HCT116 (cell line): ENCODE results near the gene SOX2.

ENCODE experiments used
- CBX3 ChIP-seq: IDR thresholded peaks from 2 replicates; pipeline ENCODE4 v1.6.1; 2012; ENCODE audit warnings: low read depth
- EZH2 ChIP-seq: fragments of 200-600 bp; sonication (generic); IDR thresholded peaks from 2 replicates; pipeline ENCODE4 v1.6.1; 2017; ENCODE audit warnings: antibody characterized with exemption, mixed run types
- EZH2phosphoT487 ChIP-seq: fragments of 200-600 bp; IDR thresholded peaks from 2 replicates; pipeline ENCODE4 v1.6.1; 2018; ENCODE audit warnings: antibody characterized with exemption, borderline replicate concordance
- POLR2A ChIP-seq: IDR thresholded peaks from 2 replicates; pipeline ENCODE4 v1.7.0; 2011; ENCODE audit warnings: borderline replicate concordance; ENCODE audit not compliant: insufficient read depth, insufficient read length; ENCODE audit errors: extremely low read depth
- RAD21 ChIP-seq: IDR thresholded peaks from 2 replicates; pipeline ENCODE4 v1.6.1; 2012; ENCODE audit warnings: low read depth, mild to moderate bottlenecking
- SP1 ChIP-seq: IDR thresholded peaks from 2 replicates; pipeline ENCODE4 v1.6.1; 2012; ENCODE audit warnings: low read depth
- ZNF274 ChIP-seq: fragments of 200-500 bp; sonication (Bioruptor generic); IDR thresholded peaks from 2 replicates; pipeline ENCODE4 v1.6.1; 2014; ENCODE audit warnings: mild to moderate bottlenecking, low read depth, low read length, inconsistent platforms
- TF ChIP-seq, protein P1 (sequence below): IDR thresholded peaks from 2 replicates; pipeline ENCODE4 v1.6.1; 2012; ENCODE audit warnings: low read depth
- TF ChIP-seq, protein P2 (sequence below), 3 experiments: fragments of 200-600 bp in 1 of 3; sonication (generic) in 1 of 3; IDR thresholded peaks in 2 of 3; conservative IDR thresholded peaks in 1 of 3; 2 replicates each; pipeline ENCODE4 v1.5.1; 2012 to 2017; ENCODE audit warnings: low read depth in 2 of 3, low read length in 2 of 3, antibody characterized with exemption in 1 of 3, borderline replicate concordance in 1 of 3, control low read depth in 1 of 3, mild to moderate bottlenecking in 1 of 3, mixed read lengths in 1 of 3, mixed run types in 1 of 3, moderate library complexity in 1 of 3; ENCODE audit not compliant: insufficient read depth in 1 of 3
- TF ChIP-seq, protein P3 (sequence below): IDR thresholded peaks from 2 replicates; pipeline ENCODE4 v1.6.1; 2012
- TF ChIP-seq, protein P4 (sequence below): IDR thresholded peaks from 2 replicates; pipeline ENCODE4 v1.6.1; 2011; ENCODE audit warnings: mild to moderate bottlenecking, low read length, moderate library complexity; ENCODE audit not compliant: insufficient replicate concordance; ENCODE audit errors: extremely low read depth

DNA sequence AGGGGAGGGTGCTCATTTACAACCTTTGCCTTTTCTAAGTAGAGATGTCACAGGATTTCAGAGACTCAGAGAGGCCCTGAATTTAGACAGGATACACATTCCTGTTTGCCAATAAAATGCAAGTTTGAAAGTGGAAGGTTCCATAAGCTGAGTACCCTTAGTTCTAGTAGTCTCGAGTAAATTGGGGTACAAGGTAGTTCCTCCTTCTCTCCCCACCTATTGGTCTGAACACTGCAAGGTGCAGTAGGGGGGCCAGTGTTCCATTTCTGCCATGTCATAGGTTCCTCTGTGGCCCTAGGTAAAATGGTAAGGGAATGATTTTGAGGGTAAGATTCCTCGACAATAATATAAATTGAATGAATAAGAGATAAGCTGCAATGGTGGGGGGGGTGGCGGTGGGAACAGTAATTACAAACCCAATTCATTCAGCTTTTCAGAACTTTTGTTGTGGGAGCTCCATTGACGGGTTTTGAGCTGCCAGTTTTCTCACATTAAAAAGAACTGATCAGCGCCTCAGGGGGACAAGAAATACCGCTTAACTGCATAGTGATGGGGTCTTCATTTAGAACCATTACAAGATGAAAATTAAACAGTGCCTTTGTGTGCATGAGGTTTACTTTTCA, 5.9 kb downstream of the SOX2 start:
- TF ChIP-seq, protein P1, sequence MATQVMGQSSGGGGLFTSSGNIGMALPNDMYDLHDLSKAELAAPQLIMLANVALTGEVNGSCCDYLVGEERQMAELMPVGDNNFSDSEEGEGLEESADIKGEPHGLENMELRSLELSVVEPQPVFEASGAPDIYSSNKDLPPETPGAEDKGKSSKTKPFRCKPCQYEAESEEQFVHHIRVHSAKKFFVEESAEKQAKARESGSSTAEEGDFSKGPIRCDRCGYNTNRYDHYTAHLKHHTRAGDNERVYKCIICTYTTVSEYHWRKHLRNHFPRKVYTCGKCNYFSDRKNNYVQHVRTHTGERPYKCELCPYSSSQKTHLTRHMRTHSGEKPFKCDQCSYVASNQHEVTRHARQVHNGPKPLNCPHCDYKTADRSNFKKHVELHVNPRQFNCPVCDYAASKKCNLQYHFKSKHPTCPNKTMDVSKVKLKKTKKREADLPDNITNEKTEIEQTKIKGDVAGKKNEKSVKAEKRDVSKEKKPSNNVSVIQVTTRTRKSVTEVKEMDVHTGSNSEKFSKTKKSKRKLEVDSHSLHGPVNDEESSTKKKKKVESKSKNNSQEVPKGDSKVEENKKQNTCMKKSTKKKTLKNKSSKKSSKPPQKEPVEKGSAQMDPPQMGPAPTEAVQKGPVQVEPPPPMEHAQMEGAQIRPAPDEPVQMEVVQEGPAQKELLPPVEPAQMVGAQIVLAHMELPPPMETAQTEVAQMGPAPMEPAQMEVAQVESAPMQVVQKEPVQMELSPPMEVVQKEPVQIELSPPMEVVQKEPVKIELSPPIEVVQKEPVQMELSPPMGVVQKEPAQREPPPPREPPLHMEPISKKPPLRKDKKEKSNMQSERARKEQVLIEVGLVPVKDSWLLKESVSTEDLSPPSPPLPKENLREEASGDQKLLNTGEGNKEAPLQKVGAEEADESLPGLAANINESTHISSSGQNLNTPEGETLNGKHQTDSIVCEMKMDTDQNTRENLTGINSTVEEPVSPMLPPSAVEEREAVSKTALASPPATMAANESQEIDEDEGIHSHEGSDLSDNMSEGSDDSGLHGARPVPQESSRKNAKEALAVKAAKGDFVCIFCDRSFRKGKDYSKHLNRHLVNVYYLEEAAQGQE: no peak
- no peak for TF ChIP-seq RAD21
- TF ChIP-seq, protein P2, sequence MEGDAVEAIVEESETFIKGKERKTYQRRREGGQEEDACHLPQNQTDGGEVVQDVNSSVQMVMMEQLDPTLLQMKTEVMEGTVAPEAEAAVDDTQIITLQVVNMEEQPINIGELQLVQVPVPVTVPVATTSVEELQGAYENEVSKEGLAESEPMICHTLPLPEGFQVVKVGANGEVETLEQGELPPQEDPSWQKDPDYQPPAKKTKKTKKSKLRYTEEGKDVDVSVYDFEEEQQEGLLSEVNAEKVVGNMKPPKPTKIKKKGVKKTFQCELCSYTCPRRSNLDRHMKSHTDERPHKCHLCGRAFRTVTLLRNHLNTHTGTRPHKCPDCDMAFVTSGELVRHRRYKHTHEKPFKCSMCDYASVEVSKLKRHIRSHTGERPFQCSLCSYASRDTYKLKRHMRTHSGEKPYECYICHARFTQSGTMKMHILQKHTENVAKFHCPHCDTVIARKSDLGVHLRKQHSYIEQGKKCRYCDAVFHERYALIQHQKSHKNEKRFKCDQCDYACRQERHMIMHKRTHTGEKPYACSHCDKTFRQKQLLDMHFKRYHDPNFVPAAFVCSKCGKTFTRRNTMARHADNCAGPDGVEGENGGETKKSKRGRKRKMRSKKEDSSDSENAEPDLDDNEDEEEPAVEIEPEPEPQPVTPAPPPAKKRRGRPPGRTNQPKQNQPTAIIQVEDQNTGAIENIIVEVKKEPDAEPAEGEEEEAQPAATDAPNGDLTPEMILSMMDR (IDR thresholded peaks at IDR 0.05 in 2 of 3, conservative IDR thresholded peaks at IDR 0.05 in 1 of 3; ENCODE audit: borderline replicate concordance in 1 of 3, insufficient read depth in 1 of 3, low read depth in 2 of 3, low read length in 2 of 3): no peak
- TF ChIP-seq ZNF274: no peak
- TF ChIP-seq EZH2phosphoT487: no peak
- TF ChIP-seq EZH2: no peak
- no peak for TF ChIP-seq SP1
- TF ChIP-seq POLR2A: no peak
- TF ChIP-seq CBX3: no peak
- TF ChIP-seq, protein P3, sequence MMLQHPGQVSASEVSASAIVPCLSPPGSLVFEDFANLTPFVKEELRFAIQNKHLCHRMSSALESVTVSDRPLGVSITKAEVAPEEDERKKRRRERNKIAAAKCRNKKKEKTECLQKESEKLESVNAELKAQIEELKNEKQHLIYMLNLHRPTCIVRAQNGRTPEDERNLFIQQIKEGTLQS: no peak
- TF ChIP-seq, protein P4, sequence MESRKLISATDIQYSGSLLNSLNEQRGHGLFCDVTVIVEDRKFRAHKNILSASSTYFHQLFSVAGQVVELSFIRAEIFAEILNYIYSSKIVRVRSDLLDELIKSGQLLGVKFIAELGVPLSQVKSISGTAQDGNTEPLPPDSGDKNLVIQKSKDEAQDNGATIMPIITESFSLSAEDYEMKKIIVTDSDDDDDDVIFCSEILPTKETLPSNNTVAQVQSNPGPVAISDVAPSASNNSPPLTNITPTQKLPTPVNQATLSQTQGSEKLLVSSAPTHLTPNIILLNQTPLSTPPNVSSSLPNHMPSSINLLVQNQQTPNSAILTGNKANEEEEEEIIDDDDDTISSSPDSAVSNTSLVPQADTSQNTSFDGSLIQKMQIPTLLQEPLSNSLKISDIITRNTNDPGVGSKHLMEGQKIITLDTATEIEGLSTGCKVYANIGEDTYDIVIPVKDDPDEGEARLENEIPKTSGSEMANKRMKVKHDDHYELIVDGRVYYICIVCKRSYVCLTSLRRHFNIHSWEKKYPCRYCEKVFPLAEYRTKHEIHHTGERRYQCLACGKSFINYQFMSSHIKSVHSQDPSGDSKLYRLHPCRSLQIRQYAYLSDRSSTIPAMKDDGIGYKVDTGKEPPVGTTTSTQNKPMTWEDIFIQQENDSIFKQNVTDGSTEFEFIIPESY: no peak
